GM10248 (cell line): ENCODE results near the gene SH2D6.

Experiments used
- CTCF ChIA-PET: fragments of 300-600 bp; sonication (Branson Sonifier 250); formaldehyde crosslinking; extraction: SDS; loops from one replicate; lab custom pipeline; 2021; ENCODE audit warnings: antibody characterized with exemption; lab: Yijun Ruan, JAX
- POLR2A ChIA-PET: fragments of 350-650 bp; sonication (Branson Sonifier 250); formaldehyde crosslinking; extraction: SDS; loops from one replicate; lab custom pipeline; 2020; ENCODE audit warnings: antibody characterized with exemption; lab: Yijun Ruan, JAX
- DNase-seq: peaks from one replicate; pipeline ENCODE4 v3.0.0; 2012; ENCODE audit errors: extremely low spot score
- CTCF ChIP-seq: IDR thresholded peaks from 2 replicates; pipeline ENCODE4 v1.5.1; 2012; ENCODE audit warnings: mild to moderate bottlenecking, low read depth; ENCODE audit errors: extremely low read depth, missing control alignments, control extremely low read depth

Gene SH2D6

GRCh38 chr2:85397925-85398331, 20.6 kb upstream of the SH2D6 start:
- DNase-seq: no peak
- POLR2A ChIA-PET: no interaction called here
- no peak for TF ChIP-seq CTCF
- CTCF ChIA-PET: interaction anchor here (2.7 kb wide), 1 partner anchor 10 kb away, joined by 6 read pairs; no protein-coding TSS in a partner anchor

- no peak for DNase-seq
- POLR2A ChIA-PET: no interaction called here
- TF ChIP-seq CTCF: no peak
- CTCF ChIA-PET: interaction anchor here (2.0 to 2.7 kb wide), 2 partner anchors 8 to 11 kb away, joined by 6 read pairs; no protein-coding TSS in a partner anchor
Measured at GRCh38 chr2:85398426-85399182, 19.9 kb upstream of the SH2D6 start.

GRCh38 chr2:85399183-85399455, 19.4 kb upstream of the SH2D6 start:
- DNase-seq: no peak
- CTCF ChIA-PET: interaction anchor here (2.0 to 2.7 kb wide), 2 partner anchors 9 to 11 kb away, joined by 6 read pairs; no protein-coding TSS in a partner anchor
- no peak for TF ChIP-seq CTCF
- POLR2A ChIA-PET: no interaction called here

- no peak for TF ChIP-seq CTCF
- POLR2A ChIA-PET: no interaction called here
- CTCF ChIA-PET: interaction anchor here (1.1 to 2.7 kb wide), 4 partner anchors 9 to 139 kb away, joined by 3 to 6 read pairs (median 4); partner anchors contain the start of gene MAT2A
- no peak for DNase-seq
Measured at GRCh38 chr2:85400023-85400422, 18.5 kb upstream of the SH2D6 start.

GRCh38 chr2:85400541-85401463, 17.7 kb upstream of the SH2D6 start:
- no peak for TF ChIP-seq CTCF
- ChIA-PET CTCF (interaction anchor here (1.1 to 2.0 kb wide), 3 partner anchors 10 to 138 kb away, joined by 3 to 6 read pairs (median 3); partner anchors contain the start of gene MAT2A), POLR2A (no interaction called here)
- no peak for DNase-seq

GRCh38 chr2:85401464-85401805, 17.1 kb upstream of the SH2D6 start:
- POLR2A ChIA-PET: no interaction called here
- CTCF ChIA-PET: no interaction called here
- no peak for DNase-seq
- no peak for TF ChIP-seq CTCF
